Gastroesophageal sphincter (tissue), 3 donors: ENCODE measurements around the gene ADAMTS2.

ENCODE experiments used
- EP300 ChIP-seq: sonication (generic); formaldehyde crosslinking; IDR thresholded peaks from one replicate; pipeline ENCODE4 v1.6.1; 2017; ENCODE audit warnings: antibody characterized with exemption, mild to moderate bottlenecking
- POLR2A ChIP-seq, 2 donors: fragments of 450-650 bp; IDR thresholded peaks; one replicate each; pipeline ENCODE4 v1.6.1; 2017; ENCODE audit warnings: antibody characterized with exemption in 2 of 2, mild to moderate bottlenecking in 2 of 2, moderate library complexity in 1 of 2
- POLR2AphosphoS5 ChIP-seq: sonication (generic); formaldehyde crosslinking; IDR thresholded peaks from one replicate; pipeline ENCODE4 v1.6.1; 2017; ENCODE audit warnings: antibody characterized with exemption
- TF ChIP-seq, protein P1 (sequence below), 4 experiments: fragments of 200-600 bp in 2 of 4; fragments of 450-650 bp in 2 of 4; sonication (generic) in 1 of 4; IDR thresholded peaks; one replicate each; pipeline ENCODE4 v1.5.1; 2017 to 2019; ENCODE audit warnings: antibody characterized with exemption in 4 of 4, mild to moderate bottlenecking in 2 of 4, moderate library complexity in 2 of 4

DNA sequence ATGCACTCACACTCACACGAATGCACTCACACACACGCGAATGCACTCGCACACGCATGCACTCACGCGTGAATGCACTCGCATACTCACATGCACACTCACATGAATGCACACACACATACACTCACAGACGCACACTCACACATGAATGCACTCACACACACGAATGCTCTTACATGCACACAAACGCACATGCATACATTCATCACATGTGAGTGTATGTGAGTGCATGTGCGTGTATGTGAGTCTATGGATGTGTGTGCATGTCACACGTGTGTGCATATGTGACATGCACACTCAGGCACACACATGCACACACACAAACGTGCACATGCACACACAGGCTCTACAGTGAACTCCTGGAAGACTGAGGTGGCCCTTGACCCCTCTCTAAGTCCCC lies 121.7 kb downstream of the ADAMTS2 start:
- TF ChIP-seq, protein P1, sequence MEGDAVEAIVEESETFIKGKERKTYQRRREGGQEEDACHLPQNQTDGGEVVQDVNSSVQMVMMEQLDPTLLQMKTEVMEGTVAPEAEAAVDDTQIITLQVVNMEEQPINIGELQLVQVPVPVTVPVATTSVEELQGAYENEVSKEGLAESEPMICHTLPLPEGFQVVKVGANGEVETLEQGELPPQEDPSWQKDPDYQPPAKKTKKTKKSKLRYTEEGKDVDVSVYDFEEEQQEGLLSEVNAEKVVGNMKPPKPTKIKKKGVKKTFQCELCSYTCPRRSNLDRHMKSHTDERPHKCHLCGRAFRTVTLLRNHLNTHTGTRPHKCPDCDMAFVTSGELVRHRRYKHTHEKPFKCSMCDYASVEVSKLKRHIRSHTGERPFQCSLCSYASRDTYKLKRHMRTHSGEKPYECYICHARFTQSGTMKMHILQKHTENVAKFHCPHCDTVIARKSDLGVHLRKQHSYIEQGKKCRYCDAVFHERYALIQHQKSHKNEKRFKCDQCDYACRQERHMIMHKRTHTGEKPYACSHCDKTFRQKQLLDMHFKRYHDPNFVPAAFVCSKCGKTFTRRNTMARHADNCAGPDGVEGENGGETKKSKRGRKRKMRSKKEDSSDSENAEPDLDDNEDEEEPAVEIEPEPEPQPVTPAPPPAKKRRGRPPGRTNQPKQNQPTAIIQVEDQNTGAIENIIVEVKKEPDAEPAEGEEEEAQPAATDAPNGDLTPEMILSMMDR (IDR thresholded peaks at IDR 0.05): no peak
- no peak for TF ChIP-seq POLR2A (IDR thresholded peaks at IDR 0.05)
- no peak for TF ChIP-seq EP300
- TF ChIP-seq POLR2AphosphoS5: no peak
